Daoy (cell line): ENCODE data around the gene MYBPC2. TPM values are rescaled to one million over a fixed set of nuclear protein-coding genes. Genes with fewer than 3 reads are reported as not detected.
"Not testable (repeated sequence)": the region's sequence is repeated elsewhere in the genome, so short reads cannot be mapped to it uniquely, and the experiment has no call there.

Source experiments
- DNase-seq: peaks from one replicate; pipeline ENCODE4 v3.0.0-alpha.2; 2015; ENCODE audit warnings: low read depth
- total RNA-seq: library from RNA; depleted of rRNA; stranded (reverse); fragments of >200 nt; shearing (Covaris generic); gene quantifications from 2 replicates; pipeline ENCODE4 v1.2.3, GENCODE V29; 2014; rRNA removed

The MYBPC2 gene
- total RNA-seq = not detected in 2 replicates

DNA sequence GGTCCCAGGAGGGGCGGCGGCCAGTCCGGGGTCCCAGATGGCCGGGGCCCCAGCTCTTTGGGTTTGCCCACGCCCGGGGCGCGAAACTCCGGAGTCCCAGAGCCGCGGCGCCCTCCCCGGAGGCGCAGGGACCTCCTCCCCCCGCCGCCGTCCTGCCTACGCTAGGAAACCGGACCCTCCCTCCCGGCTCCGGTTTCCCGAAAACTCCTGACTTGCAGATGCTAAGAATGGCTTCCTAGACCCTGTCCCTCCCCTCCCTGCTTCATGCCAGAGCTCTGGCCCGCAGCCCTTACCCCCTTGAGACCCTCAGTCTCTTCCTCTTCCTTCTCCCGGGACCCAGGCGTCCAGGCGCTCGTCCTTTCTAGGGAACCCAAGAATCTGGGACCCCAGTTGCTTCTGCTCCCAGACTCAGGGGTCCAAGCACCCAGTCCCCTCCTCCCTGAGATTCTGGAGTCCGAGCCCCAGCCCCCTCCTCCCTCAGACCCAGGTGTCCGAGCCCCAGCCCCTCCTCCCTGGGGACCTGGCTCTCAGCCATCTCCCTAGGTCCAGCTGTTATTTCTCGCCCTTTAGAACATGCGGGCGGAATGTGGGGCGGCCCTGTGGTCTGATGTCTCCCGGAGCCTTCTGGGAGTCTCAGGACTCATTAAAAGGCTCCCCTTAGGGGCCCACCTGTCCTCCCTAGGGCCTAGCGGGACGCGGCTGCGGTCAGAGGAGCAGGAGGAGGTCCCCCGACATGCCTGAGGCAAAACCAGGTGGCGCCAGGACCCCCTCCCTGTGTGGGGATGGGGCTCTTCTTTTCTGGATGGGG is at the start of gene MYBPC2:
Gene MYBPC2 (plus strand): TSS at position 672 of the 808 bp plus-strand sequence. CDS start 62 bp downstream, at position 734.
- peak; percentile 21 for DNase-seq

DNA sequence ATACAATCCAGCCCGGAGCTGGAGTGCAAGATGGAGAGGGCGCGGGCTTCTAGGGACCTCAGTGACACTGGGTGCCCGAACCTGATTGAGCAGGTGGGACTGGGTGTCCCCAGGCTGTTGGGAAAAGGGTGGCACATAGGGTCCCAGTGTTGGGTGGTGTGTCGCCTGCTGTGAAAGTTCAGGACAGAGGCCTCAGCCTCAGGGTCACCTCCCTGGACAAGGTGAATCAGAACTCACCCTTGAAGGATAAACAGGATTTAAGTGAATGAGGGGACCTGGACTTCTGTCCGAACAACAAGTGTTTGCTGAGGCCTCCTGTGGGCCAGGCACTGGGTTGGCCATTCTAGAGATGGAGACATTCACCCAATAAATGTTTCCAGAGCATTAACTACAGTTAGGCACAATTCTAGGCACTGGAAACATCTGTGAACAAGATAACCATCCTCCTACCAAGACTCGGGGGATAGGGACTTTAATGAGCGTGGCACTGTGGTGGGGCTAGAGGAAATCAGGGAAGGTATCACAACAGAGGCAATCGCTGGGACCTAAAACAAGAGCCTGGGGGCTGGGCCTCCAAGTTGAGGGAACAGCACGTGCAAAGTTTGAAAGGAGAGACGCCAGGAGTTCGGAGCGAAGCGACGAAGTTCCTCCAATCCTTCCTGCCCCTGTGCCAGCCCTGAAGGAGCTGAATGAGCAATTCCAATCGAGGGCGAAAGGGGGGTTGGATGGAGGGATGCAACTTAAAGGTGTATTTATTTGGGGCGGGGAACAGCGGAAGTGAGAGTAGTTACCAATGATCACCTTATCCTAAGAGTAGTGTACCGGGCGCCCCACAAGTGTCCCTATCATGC is 49.5 kb upstream of the MYBPC2 start:
- no peak for DNase-seq

DNA sequence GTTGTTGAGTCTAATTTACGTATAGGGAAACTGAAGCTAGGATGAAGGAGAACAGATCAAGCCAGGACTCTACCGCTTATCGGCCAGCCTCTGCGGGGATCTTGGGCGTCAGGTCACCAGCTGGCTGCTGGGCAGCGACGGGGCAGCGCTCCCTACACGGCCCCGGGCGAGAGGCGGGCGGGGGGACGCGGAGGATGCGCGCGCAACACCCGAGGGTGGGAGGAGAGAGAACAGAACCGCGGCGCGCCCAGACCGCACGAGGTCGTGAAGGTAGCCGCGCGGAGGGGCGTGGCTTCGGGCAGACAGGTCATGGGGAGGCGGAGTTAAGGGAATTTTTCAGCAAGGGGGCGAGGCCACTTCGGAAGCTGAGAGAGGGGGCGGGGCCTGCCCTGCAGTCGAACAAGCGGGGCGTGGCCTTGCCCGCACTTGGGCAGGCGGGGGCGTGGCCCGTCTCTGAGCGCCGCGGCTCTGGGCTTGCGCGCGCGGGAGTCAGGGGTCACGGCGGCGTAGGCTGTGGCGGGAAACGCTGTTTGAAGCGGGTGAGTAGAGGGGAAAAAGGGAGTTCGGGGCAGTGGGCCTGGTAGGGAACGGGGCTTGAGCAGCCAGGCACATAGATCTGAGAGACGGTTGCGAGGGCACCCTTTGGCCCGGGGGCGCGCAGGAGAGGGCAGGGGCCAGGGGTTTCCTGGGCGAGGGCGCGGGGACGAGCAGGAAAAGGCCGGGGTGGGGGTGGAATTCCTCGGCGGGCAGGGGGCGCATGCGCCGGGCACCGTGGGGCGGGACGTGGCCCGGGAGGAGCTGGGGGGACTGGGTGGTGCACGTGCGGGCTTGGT is 48.6 kb upstream of the MYBPC2 start, which contains the start of gene POLD1:
Gene POLD1 (plus strand): TSS at position 496 of the 833 bp plus-strand sequence. CDS start 14,505 bp downstream, outside the sequence.
- DNase-seq = peak; percentile 99

- DNase-seq = peak; percentile 47
Measured at GRCh38 chr19:50384685-50385535, 47.8 kb upstream of the MYBPC2 start.

DNA sequence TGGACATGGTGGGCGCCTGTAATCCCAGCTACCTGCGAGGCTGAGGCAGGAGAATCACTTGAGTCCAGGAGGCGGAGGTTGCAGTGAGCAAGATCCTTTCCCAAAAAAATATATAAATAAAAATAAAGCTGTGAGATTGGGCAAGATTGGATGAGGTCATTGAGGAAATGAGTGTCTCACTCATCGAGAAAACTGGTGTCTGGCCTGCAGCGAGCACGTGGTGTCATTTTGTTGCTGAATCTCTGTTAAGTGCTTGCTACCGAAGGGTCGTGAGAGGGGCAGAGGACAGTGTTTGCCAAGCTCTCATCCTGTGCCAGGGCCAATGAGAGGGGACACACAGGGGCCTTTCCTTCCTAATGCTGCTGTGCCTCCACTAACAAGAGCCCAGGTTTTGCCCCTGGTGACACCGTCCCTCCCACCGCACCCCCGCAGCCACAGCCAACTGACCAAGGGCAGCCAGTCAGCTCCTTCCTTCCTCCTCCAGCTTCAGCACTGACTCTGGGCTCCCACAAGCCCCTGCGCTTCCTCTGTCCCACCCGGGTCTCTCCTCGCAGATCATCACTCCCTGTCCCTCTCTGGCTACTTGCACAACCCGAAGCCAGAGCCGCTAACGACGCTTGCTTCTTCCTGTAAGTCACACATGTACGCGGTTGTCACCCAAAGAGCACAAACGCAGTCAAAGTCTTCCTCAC is 45.4 kb upstream of the MYBPC2 start:
- DNase-seq = peak; percentile 42

DNA sequence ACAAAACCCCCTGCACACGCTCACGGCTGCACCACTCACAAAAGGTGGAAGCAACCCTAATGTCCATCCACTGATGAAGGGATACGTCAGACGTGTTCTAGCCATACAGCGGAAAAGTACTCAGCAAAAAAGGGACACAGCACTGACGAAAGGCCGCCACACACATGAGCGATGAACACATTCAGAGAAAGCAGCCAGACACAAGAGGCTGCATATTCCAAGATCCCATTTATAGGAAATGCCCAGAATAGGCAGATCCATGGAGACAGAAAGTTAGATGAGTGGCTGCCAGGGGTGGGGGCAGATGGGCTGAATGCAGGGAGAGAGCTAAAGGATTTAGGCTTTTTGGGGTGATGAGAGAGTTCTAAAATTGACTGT is 44.8 kb upstream of the MYBPC2 start:
- DNase-seq = no peak

GRCh38 chr19:50390295-50390694 is 42.4 kb upstream of the MYBPC2 start:
- not testable (repeated sequence) for DNase-seq

GRCh38 chr19:50390952-50391351 is 41.7 kb upstream of the MYBPC2 start:
- not testable (repeated sequence) for DNase-seq

- no peak for DNase-seq
Measured at GRCh38 chr19:50392759-50393158, 39.9 kb upstream of the MYBPC2 start.

DNA sequence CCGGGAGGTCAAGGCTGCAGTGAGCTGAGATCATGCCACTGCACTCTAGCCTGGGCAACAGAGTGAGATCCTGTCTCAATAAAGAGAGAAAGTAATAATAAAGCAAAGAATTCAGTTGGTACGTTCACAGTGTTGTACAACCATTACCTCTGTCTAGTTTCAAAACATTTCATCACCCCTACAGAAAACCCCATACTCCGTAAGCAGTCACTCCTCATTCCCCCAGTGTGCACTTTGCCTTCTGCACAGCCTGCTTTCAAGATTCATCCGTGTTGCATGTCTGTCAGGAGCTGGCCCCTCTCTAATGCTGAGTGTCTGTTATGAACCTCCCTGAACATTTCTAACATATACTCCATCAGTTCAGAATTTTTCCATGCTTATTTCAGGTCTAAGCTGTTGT is 39.1 kb upstream of the MYBPC2 start:
- DNase-seq = no peak

GRCh38 chr19:50394017-50394416 is 38.7 kb upstream of the MYBPC2 start:
- DNase-seq = no peak

DNA sequence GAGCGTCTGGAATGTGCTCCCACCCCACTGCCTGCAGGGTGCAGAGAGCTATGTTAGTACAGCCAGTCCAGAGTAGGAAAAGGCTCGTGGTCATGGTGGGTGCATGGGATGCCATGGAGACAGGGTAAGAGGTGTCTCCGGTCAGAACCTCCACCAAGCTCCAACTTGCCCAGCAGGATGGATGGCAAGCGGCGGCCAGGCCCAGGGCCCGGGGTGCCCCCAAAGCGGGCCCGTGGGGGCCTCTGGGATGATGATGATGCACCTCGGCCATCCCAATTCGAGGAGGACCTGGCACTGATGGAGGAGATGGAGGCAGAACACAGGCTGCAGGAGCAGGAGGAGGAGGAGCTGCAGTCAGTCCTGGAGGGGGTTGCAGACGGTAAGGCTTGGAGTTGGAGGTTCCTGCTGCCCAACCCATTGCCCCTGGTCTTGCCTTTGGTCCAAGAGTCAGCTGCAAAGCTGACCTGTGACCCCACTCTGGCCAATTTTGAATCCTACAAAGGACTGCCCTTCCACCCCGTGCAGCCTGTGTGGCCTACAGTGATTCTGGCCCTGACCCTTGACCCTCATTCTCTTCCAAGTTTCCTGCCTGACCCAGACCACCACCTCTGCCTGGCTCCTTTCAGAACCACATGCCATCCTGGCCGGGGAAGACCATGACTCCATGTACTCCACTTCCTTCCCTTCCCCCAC is 33.9 kb upstream of the MYBPC2 start:
- no peak for DNase-seq

GRCh38 chr19:50399368-50399745 is 33.3 kb upstream of the MYBPC2 start:
- DNase-seq = no peak

DNA sequence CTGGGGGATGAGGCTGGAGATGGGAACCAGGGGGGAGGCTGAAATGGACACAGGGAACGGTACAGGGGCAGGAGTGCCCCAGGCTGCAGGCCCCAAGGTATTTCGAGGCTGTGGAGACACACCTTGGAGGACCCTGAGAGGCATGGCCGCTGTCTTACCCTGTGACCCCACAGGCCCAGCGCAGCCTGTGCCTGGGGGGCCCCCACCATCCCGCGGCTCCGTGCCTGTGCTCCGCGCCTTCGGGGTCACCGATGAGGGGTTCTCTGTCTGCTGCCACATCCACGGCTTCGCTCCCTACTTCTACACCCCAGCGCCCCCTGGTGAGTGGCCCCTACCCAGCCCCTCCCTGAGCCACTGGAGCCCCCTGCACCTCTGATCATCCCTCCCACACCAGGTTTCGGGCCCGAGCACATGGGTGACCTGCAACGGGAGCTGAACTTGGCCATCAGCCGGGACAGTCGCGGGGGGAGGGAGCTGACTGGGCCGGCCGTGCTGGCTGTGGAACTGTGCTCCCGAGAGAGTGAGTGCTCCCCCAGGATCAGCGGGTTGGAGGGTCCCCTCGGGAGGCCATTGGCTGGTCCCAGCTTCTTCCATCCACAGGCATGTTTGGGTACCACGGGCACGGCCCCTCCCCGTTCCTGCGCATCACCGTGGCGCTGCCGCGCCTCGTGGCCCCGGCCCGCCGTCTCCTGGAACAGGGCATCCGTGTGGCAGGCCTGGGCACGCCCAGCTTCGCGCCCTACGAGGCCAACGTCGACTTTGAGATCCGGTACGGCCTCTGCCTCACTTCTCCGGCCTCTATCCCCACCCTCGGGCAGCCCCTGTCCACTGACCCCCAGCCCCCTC is 30.9 kb upstream of the MYBPC2 start:
- no peak for DNase-seq

- no peak for DNase-seq
Measured at GRCh38 chr19:50402544-50403301, 30.0 kb upstream of the MYBPC2 start.

DNA sequence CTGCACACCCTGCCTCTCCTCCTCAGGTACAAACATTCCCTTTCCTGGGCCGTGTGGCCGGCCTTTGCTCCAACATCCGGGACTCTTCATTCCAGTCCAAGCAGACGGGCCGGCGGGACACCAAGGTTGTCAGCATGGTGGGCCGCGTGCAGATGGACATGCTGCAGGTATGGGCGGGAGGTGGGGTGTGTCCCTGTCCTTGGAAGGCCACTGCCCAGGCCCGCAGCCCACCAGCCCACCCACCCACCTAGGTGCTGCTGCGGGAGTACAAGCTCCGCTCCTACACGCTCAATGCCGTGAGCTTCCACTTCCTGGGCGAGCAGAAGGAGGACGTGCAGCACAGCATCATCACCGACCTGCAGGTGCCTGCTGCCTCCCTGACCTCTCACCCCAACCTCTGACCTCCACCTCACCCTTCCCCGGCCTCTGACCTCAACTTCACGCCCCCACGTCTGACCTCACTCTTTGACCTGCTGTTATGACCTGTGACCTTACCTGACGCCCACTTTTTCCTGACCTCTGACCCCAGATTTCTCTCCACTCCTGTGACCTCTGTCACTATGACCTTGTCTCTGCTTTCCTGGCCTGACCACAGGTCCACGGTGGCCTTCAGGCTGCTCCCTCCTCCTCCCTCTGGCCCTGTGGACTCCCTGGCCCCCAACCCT is 26.4 kb upstream of the MYBPC2 start:
- DNase-seq = no peak

DNA sequence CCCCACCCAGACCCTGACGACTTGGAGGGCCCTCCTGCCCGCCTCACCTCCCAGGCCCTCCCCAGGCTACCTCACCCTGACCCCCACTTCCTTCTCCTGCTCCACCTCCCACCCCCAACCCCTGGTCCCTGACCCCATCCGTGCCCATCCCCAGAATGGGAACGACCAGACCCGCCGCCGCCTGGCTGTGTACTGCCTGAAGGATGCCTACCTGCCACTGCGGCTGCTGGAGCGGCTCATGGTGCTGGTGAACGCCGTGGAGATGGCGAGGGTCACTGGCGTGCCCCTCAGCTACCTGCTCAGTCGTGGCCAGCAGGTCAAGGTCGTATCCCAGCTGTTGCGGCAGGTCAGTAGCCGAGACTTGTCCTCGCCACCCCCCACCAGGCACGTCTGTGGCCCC is 25.9 kb upstream of the MYBPC2 start:
- DNase-seq = no peak
